ENCODE results near the gene ALDH2.
"Not testable (repeated sequence)": the region's sequence is repeated elsewhere in the genome, so short reads cannot be mapped to it uniquely, and the experiment has no call there.

Gene ALDH2

DNA sequence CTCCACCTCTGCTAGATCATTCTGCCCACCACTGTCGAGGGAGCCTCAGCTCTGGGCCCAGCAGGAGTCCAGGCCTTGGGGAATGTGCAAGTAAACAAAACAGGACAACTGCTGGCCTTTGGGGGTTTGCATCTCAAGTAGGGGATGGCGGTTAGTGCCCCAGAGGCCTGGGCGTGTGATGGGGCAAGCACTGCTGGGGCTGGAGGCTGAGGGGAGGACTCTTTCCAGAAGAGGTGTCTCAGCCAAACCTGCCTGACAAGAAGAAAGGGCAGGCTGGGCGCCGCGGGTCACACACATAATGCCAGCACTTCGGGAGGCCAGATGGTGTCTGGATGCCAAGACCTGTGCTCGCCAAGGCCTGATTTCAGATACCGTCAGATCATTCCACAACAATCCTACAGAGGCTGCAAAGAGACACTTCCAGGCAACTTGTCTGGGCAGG, 8.6 kb upstream of the ALDH2 start:
- no peak for DNase-seq (ENCODE audit: low read depth)
- TF ChIP-seq CTCF (IDR thresholded peaks at IDR 0.05; ENCODE audit: low read depth, low read length, missing control alignments): no peak
- in situ Hi-C loops (cut with HindIII; ENCODE audit: low sequenced_read_pairs): no loop called here
- no peak overlapping the region for H3K4me3 ChIP-seq (ENCODE audit: low read depth, low read length)

DNA sequence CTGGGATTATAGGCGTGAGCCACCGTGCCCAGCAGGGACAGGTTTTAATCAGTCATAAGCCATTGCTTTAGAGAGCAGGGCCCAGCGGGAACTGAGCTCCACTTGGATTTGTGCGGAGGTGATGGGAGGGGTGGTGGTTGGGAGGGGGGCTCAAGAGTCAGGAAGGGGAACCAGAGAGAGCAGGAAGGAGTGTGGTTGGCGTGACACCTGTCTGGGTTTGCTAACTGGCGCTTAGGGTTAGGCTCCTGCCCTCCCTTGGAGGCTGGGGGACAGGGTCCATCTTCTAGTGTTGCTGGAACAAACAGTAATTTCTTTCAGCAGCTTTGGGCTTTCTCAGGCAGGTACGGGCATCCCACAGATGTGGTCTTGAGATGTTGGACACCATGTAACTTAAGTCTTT, 7.5 kb upstream of the ALDH2 start:
- no peak overlapping the region for H3K4me3 ChIP-seq (ENCODE audit: low read depth, low read length)
- in situ Hi-C loops (cut with HindIII; ENCODE audit: low sequenced_read_pairs): no loop called here
- no peak for TF ChIP-seq CTCF (IDR thresholded peaks at IDR 0.05; ENCODE audit: low read depth, low read length, missing control alignments)
- no peak for DNase-seq (ENCODE audit: low read depth)

GRCh38 chr12:111759991-111760390, 6.7 kb upstream of the ALDH2 start:
- H3K4me3 ChIP-seq (ENCODE audit: low read depth, low read length): no peak overlapping the region
- DNase-seq (ENCODE audit: low read depth): no peak
- in situ Hi-C loops (cut with HindIII; ENCODE audit: low sequenced_read_pairs): no loop called here
- no peak for TF ChIP-seq CTCF (IDR thresholded peaks at IDR 0.05; ENCODE audit: low read depth, low read length, missing control alignments)

DNA sequence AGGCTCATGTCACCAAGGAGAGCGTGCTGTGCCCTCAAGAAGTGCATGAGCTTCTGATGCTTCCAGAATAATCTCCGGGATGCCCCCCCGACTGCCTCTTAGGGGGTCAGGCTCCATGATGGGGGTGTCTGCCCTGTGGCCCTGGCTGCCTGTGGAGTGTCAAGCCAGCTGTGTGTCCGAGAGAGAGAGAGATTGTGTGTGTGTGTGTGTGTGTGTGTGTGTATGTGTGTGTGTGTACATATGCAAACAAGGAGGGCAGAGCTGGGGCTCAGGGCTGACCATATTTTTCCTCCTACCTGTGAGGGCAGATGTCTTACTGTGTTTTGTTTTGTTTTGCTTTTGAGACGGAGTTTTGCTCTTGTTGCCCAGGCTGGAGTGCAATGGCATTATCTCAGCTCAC, 5.6 kb upstream of the ALDH2 start:
- in situ Hi-C loops (cut with HindIII; ENCODE audit: low sequenced_read_pairs): no loop called here
- no peak for DNase-seq (ENCODE audit: low read depth)
- H3K4me3 ChIP-seq (ENCODE audit: low read depth, low read length): no peak overlapping the region
- TF ChIP-seq CTCF (IDR thresholded peaks at IDR 0.05; ENCODE audit: low read depth, low read length, missing control alignments): no peak

- H3K4me3 ChIP-seq (ENCODE audit: low read depth, low read length): no peak overlapping the region
- DNase-seq (ENCODE audit: low read depth): no peak
- in situ Hi-C loops (cut with HindIII; ENCODE audit: low sequenced_read_pairs): no loop called here
- TF ChIP-seq CTCF (IDR thresholded peaks at IDR 0.05; ENCODE audit: low read depth, low read length, missing control alignments): no peak
These were observed 5.0 kb upstream of the ALDH2 start for GRCh38 chr12:111761706-111762105.

DNA sequence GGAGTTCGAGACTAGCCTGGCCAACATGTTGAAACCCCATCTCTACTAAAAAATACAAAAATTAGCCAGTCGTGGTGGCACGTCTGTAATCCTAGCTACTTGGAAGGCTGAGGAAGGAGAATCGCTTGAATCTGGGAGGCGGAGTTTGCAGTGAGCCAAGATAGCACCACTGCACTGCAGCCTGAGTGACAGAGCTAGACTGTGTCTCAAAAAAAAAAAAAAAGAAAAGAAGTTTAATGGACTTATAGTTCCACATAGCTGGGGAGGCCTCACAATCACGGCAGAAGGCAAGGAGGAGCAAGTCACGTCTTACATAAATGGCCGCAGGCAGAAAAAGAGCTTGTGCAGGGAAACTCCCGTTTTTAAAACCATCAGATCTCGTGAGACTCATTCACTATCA, 3.2 kb upstream of the ALDH2 start:
- H3K4me3 ChIP-seq (ENCODE audit: low read depth, low read length); in situ Hi-C loops (cut with HindIII; ENCODE audit: low sequenced_read_pairs); DNase-seq (ENCODE audit: low read depth): not testable (repeated sequence)

DNA sequence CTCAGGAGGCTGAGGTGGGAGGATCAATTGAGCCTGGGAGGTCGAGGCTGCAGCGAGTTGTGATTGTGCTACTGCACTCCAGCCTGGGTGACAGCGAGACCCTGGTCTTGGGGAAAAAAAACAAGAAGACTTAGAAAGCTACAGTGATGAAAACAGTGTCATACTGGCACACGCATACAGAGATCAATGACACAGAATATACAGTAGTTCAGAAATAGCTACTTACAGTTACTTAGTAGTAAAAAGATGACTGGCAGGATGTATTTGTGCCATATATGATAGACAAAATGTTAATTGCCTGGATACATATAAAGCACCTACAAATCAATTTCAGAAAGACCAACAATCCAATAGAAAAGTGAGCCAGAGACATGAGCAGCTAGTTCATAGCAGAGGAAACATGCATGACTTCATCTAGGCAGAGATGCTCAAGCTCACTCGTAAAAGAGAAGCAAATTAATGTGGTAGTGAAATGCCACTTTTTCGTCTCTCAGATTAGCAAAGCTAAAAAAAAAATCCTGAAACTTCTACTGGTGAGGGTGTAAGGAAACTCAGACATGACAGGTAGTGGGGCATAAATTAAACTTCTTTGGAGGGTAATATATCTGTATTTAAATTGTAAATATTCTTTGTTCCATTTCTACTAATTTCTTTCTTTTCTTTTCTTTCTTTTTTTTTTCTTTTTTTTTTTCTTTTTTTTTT, 2.5 kb upstream of the ALDH2 start:
- no peak for TF ChIP-seq CTCF (IDR thresholded peaks at IDR 0.05; ENCODE audit: low read depth, low read length, missing control alignments)
- no peak for DNase-seq (ENCODE audit: low read depth)
- no peak overlapping the region for H3K4me3 ChIP-seq (ENCODE audit: low read depth, low read length)
- in situ Hi-C loops (cut with HindIII; ENCODE audit: low sequenced_read_pairs): no loop called here
